Forelimb muscle (tissue), 1 donor: ENCODE measurements around the gene PSMD9. TPM values are rescaled to one million over a fixed set of nuclear protein-coding genes. Genes with fewer than 3 reads are reported as not detected.
"Not testable (repeated sequence)": the region's sequence is repeated elsewhere in the genome, so short reads cannot be mapped to it uniquely, and the experiment has no call there.

ENCODE experiments used
- DNase-seq: peaks from one replicate; pipeline ENCODE4 v3.0.0-alpha.2; 2013; ENCODE audit warnings: low read depth
- polyA plus RNA-seq: library from polyadenylated mRNA; unstranded; fragments of 120-200 nt; gene quantifications from one replicate; pipeline ENCODE4 v1.2.1, GENCODE V29; 2013; ENCODE audit not compliant: insufficient read length

Gene PSMD9
- polyA plus RNA-seq, 1 donor, result 39.4 TPM

DNA sequence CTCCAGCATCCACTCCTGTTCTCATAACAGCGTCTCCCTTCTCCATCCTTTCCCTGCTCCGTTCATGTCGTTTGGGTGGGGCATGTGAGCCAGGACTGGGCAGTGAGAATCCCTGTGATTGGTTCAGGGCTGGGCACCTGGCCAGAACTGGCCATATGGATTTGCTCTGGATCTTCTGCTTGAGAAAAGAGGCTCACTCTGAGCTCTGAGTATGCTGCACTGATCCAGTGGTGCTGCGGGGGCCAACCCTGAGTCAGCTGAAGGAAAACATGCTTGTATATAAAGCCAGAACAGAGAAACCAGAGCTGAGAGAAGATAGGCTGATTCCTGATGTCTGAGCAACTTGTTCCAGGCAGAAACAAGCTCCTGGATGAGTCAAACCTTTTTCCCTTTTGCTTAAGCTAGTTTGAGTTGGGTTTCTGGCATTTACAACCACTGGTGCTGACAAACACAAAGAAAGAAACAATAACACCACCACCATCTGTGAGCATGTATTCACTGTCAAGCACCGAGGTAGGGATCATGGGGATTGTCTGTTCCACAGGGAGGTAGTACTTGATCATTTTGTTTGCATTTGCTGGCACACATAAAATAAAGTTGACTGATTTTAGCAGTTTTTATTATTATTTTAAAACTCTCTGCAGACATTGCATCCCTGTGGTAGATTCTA lies 15.9 kb upstream of the PSMD9 start:
- peak; percentile 41 for DNase-seq

DNA sequence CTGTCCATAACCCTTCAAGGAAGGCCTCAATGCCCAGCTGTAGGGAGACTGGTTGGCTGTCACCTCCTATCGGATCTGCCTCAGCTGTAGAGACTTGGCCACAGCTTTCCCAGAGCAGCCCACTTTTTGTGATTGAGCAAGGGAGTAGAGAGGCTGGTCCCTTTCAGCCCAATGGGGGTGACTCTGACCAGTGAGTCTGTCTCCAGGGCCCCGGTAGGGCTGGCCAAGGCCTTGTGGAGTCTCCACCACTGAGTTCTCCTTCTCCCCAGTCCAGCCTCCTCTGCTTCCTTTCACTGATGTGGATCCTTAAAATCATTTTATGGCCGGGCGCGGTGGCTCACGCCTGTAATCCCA lies 15.4 kb upstream of the PSMD9 start:
- DNase-seq, result no peak

DNA sequence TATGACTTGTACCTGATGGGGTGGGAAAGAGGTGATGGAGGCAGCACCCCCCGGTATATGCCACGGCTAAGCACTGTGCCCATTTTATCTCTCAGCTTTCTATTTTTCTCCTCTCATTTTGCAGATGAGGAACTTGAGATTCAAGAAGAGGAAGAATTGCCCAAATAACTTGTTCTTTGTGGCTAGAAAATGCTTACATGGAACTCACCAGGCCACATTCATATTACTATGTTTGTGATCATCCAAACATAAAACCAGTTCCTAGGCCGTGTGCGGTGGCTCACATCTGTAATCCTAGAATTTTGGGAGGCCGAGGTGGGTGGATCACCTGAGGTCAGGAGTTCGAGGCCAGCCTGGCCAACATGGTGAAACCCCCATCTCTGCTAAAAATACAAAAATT lies 14.5 kb upstream of the PSMD9 start:
- no peak for DNase-seq

DNA sequence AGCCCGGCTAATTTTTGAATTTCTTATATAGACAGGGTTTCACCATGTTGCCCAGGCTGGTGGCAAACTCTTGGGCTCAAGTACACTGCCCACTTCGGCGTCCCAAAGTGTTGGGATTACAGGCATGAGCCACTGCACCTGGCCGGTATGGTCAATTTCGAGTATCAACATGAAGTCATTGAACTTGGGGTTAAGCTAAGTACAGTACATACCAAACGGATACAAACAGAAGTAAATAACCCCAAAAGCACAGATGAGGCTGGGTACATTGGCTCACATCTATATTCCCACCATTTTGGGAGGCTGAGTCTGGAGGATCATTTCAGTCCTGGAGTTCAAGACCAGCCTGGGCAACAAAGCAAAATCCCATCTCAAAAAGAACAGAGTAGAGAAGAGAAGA lies 13.0 kb upstream of the PSMD9 start:
- no peak for DNase-seq

DNA sequence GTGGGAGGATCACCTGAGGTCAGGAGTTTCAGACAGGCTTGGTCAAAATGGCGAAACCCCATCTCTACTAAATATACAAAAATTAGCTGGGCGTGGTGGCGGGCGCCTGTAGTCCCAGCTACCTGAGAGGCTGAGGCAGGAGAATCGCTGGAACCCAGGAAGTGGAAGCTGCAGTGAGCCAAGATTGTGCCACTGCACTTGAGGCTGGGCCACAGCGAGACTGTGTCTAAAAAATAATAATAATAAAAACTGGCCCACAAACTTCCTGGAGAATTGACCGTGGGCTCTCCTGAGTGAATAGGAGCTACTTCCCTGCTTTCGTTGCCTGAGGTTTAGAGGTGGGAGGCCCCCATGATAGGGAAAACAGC lies 12.5 kb upstream of the PSMD9 start:
- DNase-seq, result not testable (repeated sequence)

DNA sequence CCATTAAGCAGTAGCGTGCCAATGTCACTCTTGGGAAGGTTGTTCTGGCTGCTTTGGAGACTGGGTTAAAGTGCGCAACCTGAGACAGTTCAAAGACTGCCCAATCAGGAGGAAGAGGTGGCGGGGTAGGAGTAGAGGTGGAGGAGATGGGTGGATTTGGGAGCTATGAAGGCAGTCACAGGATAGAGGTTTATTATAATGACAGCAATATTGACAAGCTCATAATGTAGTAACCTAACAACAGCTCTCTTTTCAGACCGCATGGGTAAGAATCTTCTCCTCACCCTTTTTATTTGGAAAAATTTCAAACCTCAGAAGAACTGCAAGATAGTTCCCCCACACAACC lies 5.3 kb upstream of the PSMD9 start:
- DNase-seq, result no peak

DNA sequence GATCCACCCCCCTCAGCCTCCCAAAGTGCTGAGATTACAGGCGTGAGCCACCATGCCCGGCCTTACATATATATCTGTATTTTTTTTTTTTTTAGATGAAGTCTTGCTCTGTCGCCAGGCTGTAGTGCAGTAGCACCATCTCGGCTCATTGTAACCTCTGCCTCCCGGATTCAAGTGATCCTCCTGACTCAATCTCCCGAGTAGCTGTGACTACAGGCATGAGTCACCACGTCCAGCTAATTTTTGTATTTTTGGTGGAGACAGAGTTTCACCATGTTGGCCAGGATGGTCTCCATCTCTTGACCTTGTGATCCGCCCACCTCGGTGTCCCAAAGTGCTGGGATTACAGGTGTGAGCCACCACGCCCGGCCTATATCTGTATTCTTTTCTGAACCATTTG lies 3.5 kb upstream of the PSMD9 start:
- not testable (repeated sequence) for DNase-seq

DNA sequence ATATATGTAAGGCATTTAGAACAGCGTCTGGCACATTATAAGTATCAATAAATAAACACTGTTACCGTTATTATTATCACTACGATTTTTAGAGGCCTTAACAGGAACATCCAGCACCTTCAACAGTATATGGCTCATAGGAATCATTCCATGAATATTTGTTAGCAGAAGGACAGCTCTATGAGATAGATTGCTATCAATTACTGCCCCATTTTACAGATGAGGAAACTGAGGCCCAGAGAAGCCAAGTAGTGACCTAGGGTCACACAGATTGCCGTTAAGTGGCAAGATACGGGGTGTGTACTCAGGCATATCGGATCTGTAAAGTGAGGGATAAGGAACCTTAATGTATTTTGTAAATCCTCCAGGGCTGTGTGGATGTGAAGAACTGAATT lies 510 bp upstream of the PSMD9 start:
- no peak for DNase-seq

DNA sequence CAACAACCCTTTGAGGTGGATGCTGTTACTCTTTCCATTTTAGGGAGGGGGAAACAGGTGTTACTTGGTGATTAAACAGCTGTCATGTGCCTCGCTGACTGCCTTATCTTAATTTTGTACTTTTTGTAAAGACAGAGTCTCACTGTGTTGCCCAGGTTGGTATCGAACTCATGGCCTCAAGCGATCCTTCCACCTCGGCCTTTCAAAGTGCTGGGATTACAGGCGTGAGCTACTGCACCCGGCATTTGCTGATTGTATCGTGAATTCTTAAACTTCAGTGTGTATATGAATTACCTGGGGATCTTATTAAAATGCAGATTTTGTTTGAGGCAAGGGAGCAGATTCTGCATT lies 659 bp downstream of the PSMD9 start:
- DNase-seq, result no peak

DNA sequence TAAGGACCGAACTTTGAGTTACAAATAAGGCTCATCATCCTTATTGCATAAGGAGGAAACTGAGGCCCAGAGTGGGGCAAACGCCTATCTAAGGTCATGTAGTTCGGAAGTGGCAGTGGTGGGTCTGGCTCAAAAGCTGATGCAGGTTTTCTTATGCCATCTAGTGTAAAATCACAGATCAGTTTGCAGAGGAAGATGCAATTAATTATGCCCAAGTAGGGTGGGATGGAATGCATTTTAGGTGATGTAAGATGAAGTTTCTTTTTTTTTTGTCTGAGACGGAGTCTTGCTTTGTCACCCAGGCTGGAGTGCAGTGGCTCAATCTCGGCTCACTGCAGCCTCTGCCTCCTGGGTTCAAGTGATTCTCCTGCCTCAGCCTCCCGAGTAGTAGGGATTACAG lies 1.1 kb downstream of the PSMD9 start:
- not testable (repeated sequence) for DNase-seq

DNA sequence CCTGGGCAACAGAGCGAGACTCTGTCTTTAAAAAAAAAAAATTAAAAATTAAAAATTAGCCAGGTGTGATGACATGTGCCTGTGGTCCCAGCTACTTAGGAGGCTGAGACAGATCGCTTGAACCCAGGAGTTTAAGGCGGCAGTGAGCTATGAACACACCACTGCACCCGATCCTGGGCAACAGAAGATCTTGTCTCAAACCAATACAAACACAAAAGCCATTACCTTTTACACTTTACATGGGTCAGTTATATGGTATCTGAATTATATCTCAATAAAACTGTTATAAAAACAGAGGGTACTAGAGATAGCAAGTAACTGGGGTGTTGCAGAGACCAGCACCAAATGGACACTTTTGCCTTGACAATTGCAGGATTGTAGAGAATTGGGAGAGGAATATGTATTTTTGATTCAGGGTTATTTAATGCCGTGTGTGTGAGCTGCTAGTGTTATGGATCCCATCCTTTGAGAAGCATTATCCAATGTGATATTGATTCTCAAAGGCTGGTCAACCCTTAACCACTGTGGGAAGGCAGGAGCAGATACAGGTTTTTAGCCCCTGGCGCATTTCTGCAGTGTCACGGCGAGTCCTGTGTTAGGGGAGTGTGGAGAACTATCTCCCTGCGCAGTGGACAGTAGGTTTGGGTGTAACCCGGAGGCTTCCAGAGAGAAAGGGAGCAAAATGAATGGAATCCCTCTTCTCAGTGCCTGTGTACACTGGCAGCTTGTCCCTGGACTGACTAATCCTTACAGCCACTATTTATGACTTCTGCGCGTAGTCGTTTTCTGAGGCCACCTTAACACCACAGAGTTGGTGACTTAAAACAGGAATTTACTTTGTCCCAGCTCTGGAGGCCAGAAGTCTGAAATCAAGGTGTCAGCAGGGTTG lies 4.3 kb downstream of the PSMD9 start:
- DNase-seq, result no peak

DNA sequence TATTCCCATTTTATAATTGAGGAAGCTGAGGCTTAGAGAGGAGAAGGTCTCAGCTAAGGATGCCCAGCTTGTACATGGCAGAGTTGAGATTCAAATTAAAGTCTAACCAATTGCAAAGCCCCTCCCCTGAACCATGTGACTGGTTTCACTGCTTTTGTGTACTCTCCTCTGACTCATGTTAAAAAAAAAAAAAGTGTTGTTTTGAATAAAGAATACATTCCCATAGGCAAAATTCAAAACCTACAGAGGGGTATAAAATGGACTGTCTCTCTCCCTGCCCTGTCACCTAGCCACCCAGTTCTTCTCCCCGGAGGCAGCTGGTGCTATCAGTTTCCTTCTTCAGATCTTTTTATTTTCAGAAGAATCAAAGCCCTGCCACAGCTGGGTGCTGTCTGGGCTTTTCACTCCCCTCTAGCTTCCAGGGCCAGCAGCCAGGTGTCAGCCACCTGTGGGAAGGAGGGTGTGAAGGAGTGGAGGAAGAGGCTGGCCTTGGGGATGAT lies 5.4 kb downstream of the PSMD9 start:
- no peak for DNase-seq

DNA sequence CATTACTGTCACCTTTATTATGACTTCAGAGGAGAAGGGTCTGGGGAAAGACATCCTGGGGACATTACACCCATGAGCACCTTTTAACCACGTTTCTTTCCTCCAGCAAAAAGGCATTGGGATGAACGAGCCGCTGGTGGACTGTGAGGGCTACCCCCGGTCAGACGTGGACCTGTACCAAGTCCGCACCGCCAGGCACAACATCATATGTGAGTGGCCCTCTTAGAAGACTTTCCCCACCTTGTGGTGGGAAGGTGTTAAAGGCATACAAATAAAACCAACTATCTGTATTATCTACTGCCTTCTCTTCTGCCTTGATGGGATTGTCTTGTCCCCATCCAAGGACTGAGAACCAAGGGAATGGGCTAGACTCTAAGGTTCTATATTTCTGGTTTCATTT lies 6.0 kb downstream of the PSMD9 start:
- no peak for DNase-seq

DNA sequence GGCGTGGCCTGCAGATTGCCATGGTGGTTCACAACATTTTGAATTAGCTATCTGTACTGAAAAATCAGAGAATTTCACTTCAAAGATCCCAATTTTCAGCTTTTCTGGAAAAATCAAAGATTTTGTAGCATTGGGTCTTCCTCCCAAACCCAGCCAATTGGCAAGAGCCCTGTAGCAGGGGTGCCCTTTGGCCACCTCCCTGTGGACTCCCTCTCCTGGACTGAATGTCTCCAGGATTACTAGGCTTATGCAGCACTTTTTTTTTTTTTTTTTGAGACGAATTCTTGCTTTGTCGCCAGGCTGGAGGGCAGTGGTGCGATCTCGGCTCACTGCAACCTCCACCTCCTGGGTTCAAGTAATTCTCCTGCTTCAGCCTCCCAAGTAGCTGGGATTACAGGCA lies 9.7 kb downstream of the PSMD9 start:
- DNase-seq, result no peak

DNA sequence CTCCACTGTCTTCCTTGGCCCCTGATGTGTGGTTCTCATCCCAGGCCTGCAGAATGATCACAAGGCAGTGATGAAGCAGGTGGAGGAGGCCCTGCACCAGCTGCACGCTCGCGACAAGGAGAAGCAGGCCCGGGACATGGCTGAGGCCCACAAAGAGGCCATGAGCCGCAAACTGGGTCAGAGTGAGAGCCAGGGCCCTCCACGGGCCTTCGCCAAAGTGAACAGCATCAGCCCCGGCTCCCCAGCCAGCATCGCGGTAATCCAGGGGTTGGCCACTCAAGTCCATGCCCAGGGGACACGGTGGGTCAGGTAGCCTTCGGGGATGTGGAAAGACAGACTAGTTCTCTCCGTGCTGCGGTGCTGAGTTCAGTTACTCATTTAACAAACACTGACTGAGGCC lies 11.0 kb downstream of the PSMD9 start:
- no peak for DNase-seq

DNA sequence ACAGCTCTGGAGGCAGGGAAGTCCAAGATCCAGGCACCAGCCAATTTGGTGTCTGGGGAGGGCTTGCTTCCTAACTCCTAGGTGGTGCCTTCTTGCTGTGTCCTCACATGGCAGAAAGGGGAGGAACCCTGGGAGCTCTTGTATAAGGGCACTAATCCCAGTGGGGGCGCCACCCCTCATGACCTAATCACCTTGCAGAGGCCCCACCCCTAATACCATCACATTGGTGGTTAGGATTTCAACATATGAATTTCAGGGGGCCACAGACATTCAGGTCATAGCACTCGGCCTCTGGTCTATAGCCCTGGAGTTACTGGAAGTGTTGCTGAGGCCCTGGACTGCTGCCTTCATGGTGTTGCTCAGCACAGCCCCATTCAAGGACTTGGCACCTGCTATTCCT lies 14.6 kb downstream of the PSMD9 start:
- DNase-seq, result no peak

DNA sequence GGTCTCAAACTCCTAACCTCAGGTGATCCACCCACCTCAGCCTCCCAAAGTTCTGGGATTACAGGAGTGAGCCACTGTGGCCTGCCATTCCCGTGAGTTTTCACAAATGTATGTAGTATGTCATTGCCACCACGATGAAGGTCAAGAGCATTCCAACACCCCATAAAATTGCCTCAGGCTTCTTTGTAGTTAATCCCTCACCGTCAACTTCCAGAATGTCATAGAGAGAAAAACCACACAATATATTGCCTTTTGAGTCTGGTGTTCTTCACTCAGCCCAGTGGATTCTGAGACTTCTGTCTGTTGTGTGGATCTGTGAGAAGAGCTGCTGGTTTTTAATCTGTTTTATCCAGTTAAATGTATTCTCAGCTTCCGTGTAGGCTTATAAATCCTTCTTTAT lies 17.2 kb downstream of the PSMD9 start:
- DNase-seq, result no peak

DNA sequence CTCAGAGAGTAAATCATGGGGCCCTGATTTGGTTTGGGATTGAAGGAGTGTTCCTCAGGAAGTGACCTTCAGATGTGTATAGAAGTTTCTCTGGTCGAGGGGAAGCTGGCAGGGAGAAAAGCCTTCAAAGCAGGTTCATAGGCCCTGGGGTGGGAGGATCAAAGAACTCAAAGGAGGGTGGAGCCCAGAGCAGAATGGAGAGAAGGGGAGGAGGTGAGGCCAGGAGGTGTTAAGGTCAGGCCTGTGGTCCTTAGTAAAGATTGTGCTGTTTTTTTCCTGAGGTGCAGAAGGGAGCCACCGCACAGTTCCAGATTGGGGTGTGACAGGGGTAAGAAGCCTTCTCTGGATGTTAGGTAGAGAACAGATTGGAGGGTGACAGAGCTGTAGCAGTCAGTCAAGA lies 20.1 kb downstream of the PSMD9 start:
- DNase-seq, result no peak

DNA sequence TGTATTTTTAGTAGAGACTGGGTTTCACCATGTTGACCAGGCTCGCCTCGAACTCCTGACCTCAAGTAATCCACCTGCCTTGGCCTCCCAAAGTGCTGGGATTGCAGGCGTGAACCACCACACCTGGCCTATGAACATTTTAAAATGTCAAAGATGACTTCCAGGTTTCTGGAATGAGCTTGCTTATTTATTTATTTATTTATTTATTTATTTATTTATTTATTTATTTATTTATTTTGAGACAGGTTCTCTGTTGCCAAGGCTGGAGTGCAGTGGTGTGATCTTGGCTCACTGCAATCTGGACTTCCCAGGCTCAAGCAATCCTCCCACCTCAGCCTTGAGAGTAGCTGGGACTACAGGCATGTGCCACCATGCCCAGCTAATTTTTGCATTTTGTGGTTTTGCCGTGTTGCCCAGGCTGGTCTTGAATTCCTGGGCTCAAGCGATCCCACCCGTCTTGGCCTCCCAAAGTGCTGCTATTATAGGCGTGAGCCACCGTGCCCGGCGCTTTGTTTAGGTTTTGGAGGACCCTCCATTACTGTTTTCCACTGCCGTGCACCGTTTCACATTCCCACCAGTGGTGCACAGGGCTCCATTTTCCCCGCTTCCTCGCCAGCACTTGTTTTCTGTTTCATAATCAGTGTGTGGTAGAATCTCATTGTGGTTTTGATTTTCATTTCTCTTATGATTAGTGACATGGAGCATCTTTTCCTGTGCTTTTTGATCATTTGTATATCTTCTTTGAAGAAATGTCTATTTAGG lies 23.4 kb downstream of the PSMD9 start:
- DNase-seq, result no peak

DNA sequence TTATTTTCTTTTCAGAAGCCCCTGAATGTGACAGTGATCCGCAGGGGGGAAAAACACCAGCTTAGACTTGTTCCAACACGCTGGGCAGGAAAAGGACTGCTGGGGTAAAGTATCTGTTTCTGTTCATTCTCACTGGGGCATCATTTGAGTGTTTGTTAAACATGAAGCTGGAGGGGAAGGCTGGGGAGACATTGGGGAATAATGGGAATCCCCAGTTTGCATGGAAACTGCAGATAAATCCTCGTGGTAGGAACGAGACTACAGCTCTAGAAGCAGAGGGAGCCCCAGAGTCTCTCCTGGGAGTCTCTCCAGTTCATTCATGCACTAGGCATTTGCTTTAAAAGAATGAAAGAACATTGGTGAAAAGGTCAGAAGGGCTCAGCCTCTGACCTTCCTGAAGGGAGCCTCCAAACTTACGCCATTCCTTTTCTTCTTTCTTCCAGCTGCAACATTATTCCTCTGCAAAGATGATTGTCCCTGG lies 27.3 kb downstream of the PSMD9 start:
- no peak for DNase-seq

DNA sequence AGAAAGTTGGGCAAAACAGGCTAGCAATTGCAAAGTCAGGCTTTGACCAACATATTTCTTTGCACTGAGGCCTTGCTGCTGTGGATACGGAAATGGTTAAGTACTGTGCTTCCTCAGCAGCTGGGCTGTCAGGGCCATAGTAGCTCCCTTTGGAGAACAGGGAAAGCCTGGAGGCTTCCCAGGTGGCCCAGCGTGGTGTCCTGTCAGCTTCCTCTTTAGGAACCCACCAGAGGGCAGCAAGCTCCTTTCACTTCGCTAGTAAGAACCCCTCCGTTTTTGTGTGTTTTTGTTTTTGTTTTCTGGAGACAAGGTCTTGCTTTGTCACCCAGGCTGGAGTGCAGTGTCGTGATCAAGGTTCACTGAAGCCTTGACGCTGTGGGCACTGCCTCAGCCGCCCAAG lies 28.1 kb downstream of the PSMD9 start:
- no peak for DNase-seq

DNA sequence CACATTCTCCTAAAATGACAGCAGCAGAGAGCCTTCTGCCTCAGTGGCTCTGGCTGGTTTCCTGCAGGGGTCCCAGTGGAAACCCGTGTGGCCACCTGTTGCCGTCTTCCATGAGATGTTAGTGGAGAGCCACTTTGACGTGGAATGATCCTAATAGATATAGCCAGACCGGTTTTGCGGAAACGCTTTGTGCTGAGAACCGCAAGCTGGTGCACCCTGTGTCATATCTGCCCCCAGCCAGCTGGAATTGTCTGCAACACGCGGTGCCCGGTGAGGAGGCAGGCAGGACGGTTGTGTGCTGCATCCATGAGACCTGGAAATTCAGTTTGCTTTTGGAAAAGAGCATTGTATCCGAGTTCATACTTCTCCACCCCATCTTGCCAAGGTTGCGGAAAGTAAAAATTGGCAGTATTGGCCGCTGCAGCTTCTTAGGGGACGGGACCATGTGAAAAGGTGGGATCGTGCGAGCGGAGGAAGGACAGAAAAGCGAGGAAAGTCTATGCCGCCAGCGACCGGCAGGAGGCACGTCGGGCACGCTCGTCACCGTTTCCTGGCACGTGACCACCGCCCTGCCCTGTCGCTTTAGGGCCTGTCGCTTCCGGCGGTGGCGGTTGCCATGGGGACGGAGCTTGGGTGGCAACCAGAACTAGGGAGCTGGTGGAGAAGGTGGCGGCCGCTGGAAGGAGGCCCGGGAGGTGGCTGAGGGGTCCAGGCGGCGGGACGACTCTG lies 29.5 kb downstream of the PSMD9 start, which contains the start of gene CFAP251:
Gene CFAP251 (plus strand): TSS at position 643 of the 729 bp plus-strand sequence. CDS start 2,714 bp downstream, outside the sequence.
- no peak for DNase-seq
